Left lung (tissue), 10 donors: Measurements from ENCODE around the gene OR4F6. TPM values are rescaled to one million over a fixed set of nuclear protein-coding genes. Genes with fewer than 3 reads are reported as not detected.

ENCODE experiments used
- ATAC-seq: fragments of 200-7000 bp; cut with Tn5 transposase; one replicate; pipeline ENCODE4 v1.9.1; 2020; ENCODE audit warnings: moderate library complexity
- DNase-seq, 4 donors: peaks; one replicate each; pipeline ENCODE4 v3.0.0-alpha.2; 2013 to 2020
- H3K27ac ChIP-seq, 2 donors: fragments of 200-600 bp; sonication (generic) in 1 of 2; one replicate each; pipeline versions ENCODE4 v1.5.0 to v1.8.0; 2020 to 2021
- H3K27me3 ChIP-seq, 2 donors: fragments of 200-600 bp; sonication (generic) in 1 of 2; one replicate each; pipeline versions ENCODE4 v1.5.0 to v1.8.0; 2020 to 2021
- H3K36me3 ChIP-seq, 2 donors: fragments of 200-600 bp; sonication (generic) in 1 of 2; one replicate each; pipeline versions ENCODE4 v1.5.0 to v1.8.0; 2020 to 2021
- H3K4me1 ChIP-seq, 2 donors: fragments of 200-600 bp; one replicate each; pipeline ENCODE4 v1.8.0; 2021
- H3K4me3 ChIP-seq, 2 donors: fragments of 200-600 bp; sonication (generic) in 1 of 2; one replicate each; pipeline versions ENCODE4 v1.5.0 to v1.8.0; 2020 to 2021; ENCODE audit warnings: mild to moderate bottlenecking in 1 of 2
- H3K9me3 ChIP-seq, 2 donors: fragments of 200-600 bp; sonication (generic) in 1 of 2; one replicate each; pipeline versions ENCODE4 v1.5.0 to v1.8.0; 2020 to 2021
- CTCF ChIP-seq, 2 donors: fragments of 200-600 bp; sonication (generic) in 1 of 2; IDR thresholded peaks; one replicate each; pipeline versions ENCODE4 v1.5.0 to v1.8.0; 2021; ENCODE audit warnings: antibody characterized with exemption in 2 of 2
- intact Hi-C, 2 donors: fragments of 100-400 bp; cut with DNase I; formaldehyde crosslinking; loops; one replicate each; pipeline versions ENCODE4 v1.11.2 to v1.14.2; 2022
- polyA plus RNA-seq, 6 donors: library from polyadenylated mRNA; unstranded; fragments of 120-200 nt; gene quantifications; one replicate each; pipeline ENCODE4 v1.2.1, GENCODE V29; 2013; ENCODE audit not compliant: insufficient read length in 6 of 6
- total RNA-seq, 2 donors: library from RNA; stranded (reverse); fragmentation: NEBNext Ultra II Directional; extraction: Animal tissue kit (Norgen Biotek cat#: 25700); gene quantifications; one replicate each; pipeline ENCODE4 v1.2.1, GENCODE V29; 2021
- donor health status: DM: no; HTN: yes; CAD: no.
- donor health status: DM: no; HTN: no; CAD: no.

The OR4F6 gene
- total and polyA plus RNA-seq, 8 donors: not detected

GRCh38 chr15:101804375-101804774 lies 1.1 kb downstream of the OR4F6 start:
- DNase-seq (no peak), ATAC-seq (no peak)
- no peaks in the 10 kb centered on the region for H3K4me1 ChIP-seq
- H3K4me3 ChIP-seq: no peak overlapping the region
- no peak overlapping the region for H3K27ac ChIP-seq
- H3K36me3 ChIP-seq: no peaks in the 10 kb centered on the region
- no peak for TF ChIP-seq CTCF (IDR thresholded peaks at IDR 0.05)
- H3K27me3 ChIP-seq: peaks cover 0 to 5% of the 10 kb centered on the region in 2 donors
- H3K9me3 ChIP-seq: peaks cover 0 to 3% of the 10 kb centered on the region in 2 donors
- intact Hi-C loops: no loop called here

GRCh38 chr15:101804941-101805340 lies 1.6 kb downstream of the OR4F6 start:
- Histone ChIP-seq H3K4me1 (no peaks in the 10 kb centered on the region), H3K36me3 (no peaks in the 10 kb centered on the region), H3K9me3 (peaks cover 0 to 3% of the 10 kb centered on the region in 2 donors), H3K27ac (no peak overlapping the region), H3K27me3 (peaks cover 0 to 5% of the 10 kb centered on the region in 2 donors), H3K4me3 (no peak overlapping the region)
- no peak for TF ChIP-seq CTCF (IDR thresholded peaks at IDR 0.05)
- ATAC-seq (no peak), DNase-seq (no peak)
- intact Hi-C loops: no loop called here

- H3K4me3 ChIP-seq: no peak overlapping the region
- no peaks in the 10 kb centered on the region for H3K36me3 ChIP-seq
- peaks cover 0 to 6% of the 10 kb centered on the region in 2 donors for H3K27me3 ChIP-seq
- intact Hi-C loops: no loop called here
- TF ChIP-seq CTCF (IDR thresholded peaks at IDR 0.05): no peak
- ATAC-seq (no peak), DNase-seq (no peak)
- H3K4me1 ChIP-seq: no peaks in the 10 kb centered on the region
- H3K9me3 ChIP-seq: peaks cover 0 to 3% of the 10 kb centered on the region in 2 donors
- H3K27ac ChIP-seq: no peak overlapping the region
Measured at GRCh38 chr15:101805605-101806345, 2.5 kb downstream of the OR4F6 start.

- no peaks in the 10 kb centered on the region for H3K4me1 ChIP-seq
- TF ChIP-seq CTCF (IDR thresholded peaks at IDR 0.05): no peak
- H3K9me3 ChIP-seq: no peaks in the 10 kb centered on the region
- no peaks in the 10 kb centered on the region for H3K36me3 ChIP-seq
- intact Hi-C loops: no loop called here
- no peak overlapping the region for H3K27ac ChIP-seq
- no peak for DNase-seq
- H3K27me3 ChIP-seq: peaks cover 0 to 16% of the 10 kb centered on the region in 2 donors
- no peak for ATAC-seq
- H3K4me3 ChIP-seq: no peak overlapping the region
Measured at GRCh38 chr15:101807345-101807945, 4.1 kb downstream of the OR4F6 start.

- intact Hi-C loops: no loop called here
- ATAC-seq: no peak
- peak in 1 of 4 donors; percentile 28 for DNase-seq
- no peak overlapping the region for H3K27ac ChIP-seq
- H3K27me3 ChIP-seq: peaks cover 0 to 14% of the 10 kb centered on the region in 2 donors
- no peaks in the 10 kb centered on the region for H3K4me1 ChIP-seq
- H3K9me3 ChIP-seq: no peaks in the 10 kb centered on the region
- TF ChIP-seq CTCF (IDR thresholded peaks at IDR 0.05): no peak
- H3K36me3 ChIP-seq: no peaks in the 10 kb centered on the region
- H3K4me3 ChIP-seq: no peak overlapping the region
Measured at GRCh38 chr15:101808201-101808600, 4.9 kb downstream of the OR4F6 start.
